M059J (cell line): ENCODE data around the gene TMEM237. TPM values are rescaled to one million over a fixed set of nuclear protein-coding genes. Genes with fewer than 3 reads are reported as not detected.
"Not testable (repeated sequence)": the region's sequence is repeated elsewhere in the genome, so short reads cannot be mapped to it uniquely, and the experiment has no call there.

Experiments used
- DNase-seq: peaks from one replicate; pipeline ENCODE4 v3.0.0-alpha.2; 2012; ENCODE audit warnings: low read depth
- total RNA-seq: library from RNA; depleted of rRNA; stranded (reverse); fragments of >200 nt; shearing (Covaris generic); gene quantifications from 2 replicates; pipeline ENCODE4 v1.2.3, GENCODE V29; 2014; rRNA removed

TMEM237 gene, protein sequence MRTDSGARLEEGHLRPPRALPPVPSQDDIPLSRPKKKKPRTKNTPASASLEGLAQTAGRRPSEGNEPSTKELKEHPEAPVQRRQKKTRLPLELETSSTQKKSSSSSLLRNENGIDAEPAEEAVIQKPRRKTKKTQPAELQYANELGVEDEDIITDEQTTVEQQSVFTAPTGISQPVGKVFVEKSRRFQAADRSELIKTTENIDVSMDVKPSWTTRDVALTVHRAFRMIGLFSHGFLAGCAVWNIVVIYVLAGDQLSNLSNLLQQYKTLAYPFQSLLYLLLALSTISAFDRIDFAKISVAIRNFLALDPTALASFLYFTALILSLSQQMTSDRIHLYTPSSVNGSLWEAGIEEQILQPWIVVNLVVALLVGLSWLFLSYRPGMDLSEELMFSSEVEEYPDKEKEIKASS
- 58.8 and 68.8 TPM in 2 replicates for total RNA-seq

GRCh38 chr2:201643216-201643890 lies at the start of gene TMEM237:
Gene TMEM237, minus strand, starts transcription at chr2:201643503. Its CDS starts 103 bp downstream, at chr2:201643400.
- peak; percentile 55 for DNase-seq

DNA sequence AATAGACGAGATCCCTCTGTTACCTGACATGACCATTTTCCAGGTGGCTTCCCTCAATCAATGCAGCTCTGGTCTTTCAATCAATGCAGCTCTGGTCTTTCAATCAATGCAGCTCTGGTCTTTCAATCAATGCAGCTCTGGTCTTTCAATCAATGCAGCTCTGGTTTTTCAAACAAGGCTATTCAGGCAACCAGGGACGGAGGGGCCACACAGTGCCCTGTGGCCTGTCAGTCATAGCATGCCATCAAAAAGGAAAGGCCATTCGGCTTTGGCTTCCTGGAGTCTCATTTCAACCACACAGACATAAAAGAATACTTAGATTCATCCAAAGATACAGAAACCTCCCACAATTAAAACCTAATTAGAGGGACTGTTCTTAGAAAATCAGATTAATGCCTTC lies 41.9 kb upstream of the TMEM237 start:
- no peak for DNase-seq

DNA sequence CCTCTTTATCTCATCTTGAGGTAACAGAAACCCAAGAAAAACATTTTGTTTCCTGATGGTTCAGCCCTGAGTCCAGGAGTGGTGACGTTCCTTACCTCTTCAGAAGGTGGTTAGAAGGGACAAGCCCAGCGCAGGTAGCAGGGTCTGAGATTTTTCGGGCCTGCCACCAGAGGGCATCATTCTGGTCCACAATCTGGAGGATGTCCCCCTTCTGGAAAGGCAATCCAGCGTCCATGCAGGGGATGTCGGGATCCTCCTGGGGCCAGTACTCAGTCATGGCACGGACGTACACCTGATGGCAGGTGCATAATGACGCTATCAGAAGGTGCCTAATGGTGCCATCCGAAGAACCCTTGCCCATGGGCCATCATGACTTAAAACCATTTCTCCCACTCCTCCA lies 37.4 kb upstream of the TMEM237 start:
- DNase-seq, result no peak

- no peak for DNase-seq
Observed at GRCh38 chr2:201678401-201678800, 35.1 kb upstream of the TMEM237 start.

- DNase-seq, result no peak
Observed at GRCh38 chr2:201675454-201675853, 32.2 kb upstream of the TMEM237 start.

DNA sequence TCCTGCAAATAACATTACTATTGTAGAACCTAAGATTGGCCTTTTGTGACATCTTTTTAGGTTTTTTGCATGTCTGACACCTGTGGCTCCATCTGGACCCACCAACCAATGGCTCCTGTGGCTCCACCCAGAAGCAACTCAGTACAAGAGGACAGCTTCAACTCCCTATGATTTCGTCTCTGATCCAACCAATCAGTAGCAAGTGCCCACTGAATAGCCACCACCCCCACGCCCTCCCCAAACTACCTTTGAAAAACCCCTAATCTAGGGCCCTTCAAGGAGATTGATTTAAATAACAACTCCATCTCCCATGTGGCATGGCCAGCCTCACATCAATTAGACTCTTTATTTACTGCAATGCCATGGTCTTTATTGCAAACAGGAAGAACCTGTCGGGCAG lies 31.5 kb upstream of the TMEM237 start:
- no peak for DNase-seq

- no peak for DNase-seq
Observed at GRCh38 chr2:201674298-201674697, 31.0 kb upstream of the TMEM237 start.

DNA sequence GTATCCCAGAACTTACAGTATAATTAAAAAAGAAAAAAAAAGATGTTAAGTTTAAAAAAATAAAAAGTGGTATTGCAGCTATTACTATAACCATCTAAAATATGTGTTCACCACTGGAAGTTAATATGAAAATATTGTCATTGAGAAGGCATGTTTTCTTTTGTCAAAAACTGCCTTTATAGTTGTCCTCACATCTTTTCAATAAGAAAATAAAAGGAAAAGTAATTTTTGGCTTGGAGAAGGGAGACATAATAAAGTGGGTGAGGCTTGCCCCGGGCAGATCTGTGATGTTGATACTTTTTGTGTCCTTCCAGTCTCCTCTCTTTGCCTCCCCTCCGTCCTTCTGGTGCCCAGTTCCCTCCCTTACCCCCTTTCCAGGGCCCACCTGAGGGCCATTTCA lies 30.2 kb upstream of the TMEM237 start:
- no peak for DNase-seq

- not testable (repeated sequence) for DNase-seq
Observed at GRCh38 chr2:201671205-201671604, 27.9 kb upstream of the TMEM237 start.

GRCh38 chr2:201669865-201670264 lies 26.6 kb upstream of the TMEM237 start:
- DNase-seq, result no peak

GRCh38 chr2:201668402-201668910 lies 25.2 kb upstream of the TMEM237 start:
- DNase-seq, result no peak

- no peak for DNase-seq
Observed at GRCh38 chr2:201664334-201664733, 21.0 kb upstream of the TMEM237 start.

- no peak for DNase-seq
Observed at GRCh38 chr2:201661366-201661765, 18.1 kb upstream of the TMEM237 start.

- no peak for DNase-seq
Observed at GRCh38 chr2:201660293-201660895, 17.1 kb upstream of the TMEM237 start.

- DNase-seq, result no peak
Observed at GRCh38 chr2:201656740-201657139, 13.4 kb upstream of the TMEM237 start.

DNA sequence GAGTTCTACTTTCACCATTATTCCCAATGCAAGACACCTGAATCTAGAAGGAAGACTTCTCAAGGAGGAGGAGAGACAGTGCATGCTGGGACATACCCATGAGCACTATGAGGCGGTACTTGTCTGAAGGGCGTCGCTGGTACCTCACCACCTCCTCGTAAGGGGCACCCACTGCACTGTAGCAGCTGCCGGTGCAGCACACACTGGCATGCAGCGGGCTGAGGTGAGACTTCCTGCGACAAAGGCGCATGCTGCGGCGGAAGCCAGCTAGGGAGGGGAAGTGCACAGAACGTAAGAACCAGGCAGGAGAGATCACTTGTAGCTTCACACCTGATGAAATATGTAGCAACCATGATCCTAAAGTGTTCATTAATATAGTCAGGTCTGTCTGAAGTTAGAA lies 12.8 kb upstream of the TMEM237 start:
- DNase-seq, result no peak

DNA sequence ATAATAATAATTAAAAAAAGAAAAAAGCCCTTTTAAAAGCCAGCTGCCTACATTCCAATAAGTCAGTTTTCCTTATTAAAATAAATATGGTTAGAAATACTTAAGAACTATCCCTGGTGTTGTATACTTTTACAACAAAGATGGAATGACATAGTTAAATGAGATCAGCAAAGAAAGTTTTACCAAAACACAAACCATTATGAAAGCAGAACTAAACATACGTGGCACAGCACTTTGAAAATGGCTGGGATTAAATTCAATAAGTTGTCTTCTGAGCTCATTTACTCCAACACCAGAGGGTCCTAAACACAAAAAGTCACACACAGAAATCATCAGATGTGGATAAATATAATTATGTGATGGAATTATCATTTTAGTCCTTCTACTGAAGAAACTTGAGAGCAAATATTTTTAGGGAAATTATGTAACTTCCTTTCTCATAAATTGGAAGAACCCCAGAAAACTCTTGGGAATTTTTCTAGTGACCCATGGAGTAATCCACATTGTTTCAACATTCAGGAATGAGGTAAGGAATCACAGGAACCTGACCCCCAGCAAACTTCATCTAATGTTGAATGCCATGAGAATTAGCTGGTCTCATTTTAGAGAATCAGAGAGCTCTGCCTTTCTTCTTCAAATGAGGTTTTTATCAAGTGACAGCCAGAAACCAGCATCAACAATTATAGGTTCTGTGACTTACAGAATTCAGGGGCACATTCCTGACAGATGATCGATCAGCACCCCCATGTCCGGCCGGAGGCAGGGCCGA lies 11.5 kb upstream of the TMEM237 start:
- peak; percentile 71 for DNase-seq

- no peak for DNase-seq
Observed at GRCh38 chr2:201653221-201653620, 9.9 kb upstream of the TMEM237 start.

- DNase-seq, result no peak
Observed at GRCh38 chr2:201649442-201649841, 6.1 kb upstream of the TMEM237 start.

DNA sequence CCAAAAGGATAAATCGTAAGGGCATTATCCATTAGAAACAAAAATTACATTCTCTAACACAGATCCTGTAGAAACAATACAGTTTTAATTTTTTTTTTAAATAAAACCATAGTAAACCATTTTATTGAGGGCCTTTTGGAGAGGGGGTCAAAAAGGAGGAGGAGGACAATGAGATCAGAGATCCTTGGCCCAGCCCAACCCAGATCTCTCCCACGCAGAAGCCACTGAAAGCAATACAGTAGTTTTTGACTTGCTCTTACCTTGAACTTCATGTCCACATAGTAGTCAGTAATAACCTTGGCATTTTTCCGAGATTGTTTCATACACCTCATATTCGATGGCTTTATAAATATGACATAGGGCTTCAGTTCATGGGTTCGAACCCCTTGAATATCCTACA lies 4.1 kb upstream of the TMEM237 start:
- DNase-seq, result no peak

DNA sequence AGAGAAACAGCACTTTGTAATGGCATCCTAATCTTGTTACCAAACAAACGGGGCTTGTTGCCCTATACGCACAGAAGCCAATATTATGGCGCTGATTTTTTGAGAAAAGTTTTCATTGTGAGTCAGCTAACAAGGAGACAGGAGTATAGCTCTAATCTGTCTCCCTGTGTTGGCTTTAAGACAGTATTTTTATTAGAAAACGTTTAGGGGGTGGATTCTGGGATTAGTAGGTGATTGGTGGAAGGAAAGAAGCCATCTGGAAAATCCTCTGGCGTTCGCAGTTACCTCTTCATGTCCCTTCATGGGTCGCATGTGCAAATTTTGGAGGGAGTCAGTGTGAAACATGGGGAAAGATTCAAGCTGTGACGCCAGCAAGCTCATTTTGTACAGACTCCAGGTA lies 698 bp upstream of the TMEM237 start:
- DNase-seq, result peak; percentile 51
